ENCODE measurements around the gene NOD1.
"Not testable (repeated sequence)": the region's sequence is repeated elsewhere in the genome, so short reads cannot be mapped to it uniquely, and the experiment has no call there.

Gene NOD1

GRCh38 chr7:30390736-30391636, 87.6 kb downstream of the NOD1 start:
- in situ Hi-C loops (cut with MboI; ENCODE audit: low sequenced_read_pairs), result no loop called here
- peak; percentile 15 to 91 for DNase-seq (ENCODE audit: low spot score in 2 of 2)
- Histone ChIP-seq H3K9me3 (no peaks in the 10 kb centered on the region), H3K36me3 (replicated peaks) (0 out of 2 replicates have a peak, but pooled peaks cover 3% of the 10 kb centered on the region), H3K4me1 (peaks cover 23% of the 10 kb centered on the region), H3K4me3 (no peak overlapping the region), H3K27me3 (ENCODE audit: low read depth) (no peaks in the 10 kb centered on the region)

- Histone ChIP-seq H3K4me1 (peaks cover 12% of the 10 kb centered on the region), H3K27me3 (ENCODE audit: low read depth) (no peaks in the 10 kb centered on the region), H3K4me3 (no peak overlapping the region), H3K36me3 (replicated peaks) (0 out of 2 replicates have a peak, but pooled peaks cover 3% of the 10 kb centered on the region), H3K9me3 (no peaks in the 10 kb centered on the region)
- in situ Hi-C loops (cut with MboI; ENCODE audit: low sequenced_read_pairs), result no loop called here
- no peak for DNase-seq (ENCODE audit: low spot score in 2 of 2)
These were observed 88.8 kb downstream of the NOD1 start for GRCh38 chr7:30389791-30390190.

GRCh38 chr7:30382607-30383006, 96.0 kb downstream of the NOD1 start:
- in situ Hi-C loops (cut with MboI; ENCODE audit: low sequenced_read_pairs), result no loop called here
- H3K27me3 ChIP-seq (ENCODE audit: low read depth), result no peaks in the 10 kb centered on the region
- H3K4me3 ChIP-seq, result no peak overlapping the region

GRCh38 chr7:30380824-30381223, 97.8 kb downstream of the NOD1 start:
- H3K4me3 ChIP-seq; H3K9me3 ChIP-seq; H3K4me1 ChIP-seq; DNase-seq (ENCODE audit: low spot score in 2 of 2); H3K36me3 ChIP-seq (replicated peaks); in situ Hi-C loops (cut with MboI; ENCODE audit: low sequenced_read_pairs); H3K27me3 ChIP-seq (ENCODE audit: low read depth): not testable (repeated sequence)

More at GRCh38 chr7:30382607-30383006, 96.0 kb downstream of the NOD1 start:
- no peaks in the 10 kb centered on the region for H3K9me3 ChIP-seq
- DNase-seq (ENCODE audit: low spot score in 2 of 2), result no peak
- 0 out of 2 replicates have a peak, but pooled peaks cover 4% of the 10 kb centered on the region for H3K4me1 ChIP-seq
- H3K36me3 ChIP-seq (replicated peaks), result no peaks in the 10 kb centered on the region

GRCh38 chr7:30380294-30380693, 98.3 kb downstream of the NOD1 start:
- in situ Hi-C loops (cut with MboI; ENCODE audit: low sequenced_read_pairs), result no loop called here
- Histone ChIP-seq H3K4me3 (no peak overlapping the region), H3K27me3 (ENCODE audit: low read depth) (no peaks in the 10 kb centered on the region), H3K36me3 (replicated peaks) (no peaks in the 10 kb centered on the region), H3K9me3 (no peaks in the 10 kb centered on the region), H3K4me1 (0 out of 2 replicates have a peak, but pooled peaks cover 4% of the 10 kb centered on the region)
- no peak for DNase-seq (ENCODE audit: low spot score in 2 of 2)

- no peak for DNase-seq (ENCODE audit: low spot score in 2 of 2)
- H3K4me3 ChIP-seq, result no peak overlapping the region
- no peaks in the 10 kb centered on the region for H3K27me3 ChIP-seq (ENCODE audit: low read depth)
These were observed 98.8 kb downstream of the NOD1 start for GRCh38 chr7:30379741-30380140.

GRCh38 chr7:30379131-30379530, 99.5 kb downstream of the NOD1 start:
- Histone ChIP-seq H3K27me3 (ENCODE audit: low read depth) (no peaks in the 10 kb centered on the region), H3K4me3 (no peak overlapping the region), H3K9me3 (no peaks in the 10 kb centered on the region), H3K36me3 (replicated peaks) (no peaks in the 10 kb centered on the region), H3K4me1 (0 out of 2 replicates have a peak, but pooled peaks cover 4% of the 10 kb centered on the region)
- in situ Hi-C loops (cut with MboI; ENCODE audit: low sequenced_read_pairs), result no loop called here
- DNase-seq (ENCODE audit: low spot score in 2 of 2), result no peak

More at GRCh38 chr7:30379741-30380140, 98.8 kb downstream of the NOD1 start:
- Histone ChIP-seq H3K9me3 (no peaks in the 10 kb centered on the region), H3K4me1 (0 out of 2 replicates have a peak, but pooled peaks cover 4% of the 10 kb centered on the region), H3K36me3 (replicated peaks) (no peaks in the 10 kb centered on the region)
- in situ Hi-C loops (cut with MboI; ENCODE audit: low sequenced_read_pairs), result no loop called here

- no peak for DNase-seq (ENCODE audit: low spot score in 2 of 2)
- Histone ChIP-seq H3K4me1 (0 out of 2 replicates have a peak, but pooled peaks cover 4% of the 10 kb centered on the region), H3K9me3 (no peaks in the 10 kb centered on the region), H3K4me3 (no peak overlapping the region), H3K27me3 (ENCODE audit: low read depth) (no peaks in the 10 kb centered on the region), H3K36me3 (replicated peaks) (no peaks in the 10 kb centered on the region)
- in situ Hi-C loops (cut with MboI; ENCODE audit: low sequenced_read_pairs), result no loop called here
These were observed 100.3 kb downstream of the NOD1 start for GRCh38 chr7:30378275-30378674.

Data from HAP-1 (cell line).